ENCODE measurements around the gene GAREM2. TPM values are rescaled to one million over a fixed set of nuclear protein-coding genes. Genes with fewer than 3 reads are reported as not detected.

The GAREM2 gene
- total and polyA plus RNA-seq, 2 donors (not counting 3 experiments of a cell fraction or from before 2014, with no cell fraction given), result 3.1 to 3.7 TPM

- no peak for TF ChIP-seq EZH2 (IDR thresholded peaks at IDR 0.05; ENCODE audit: borderline replicate concordance, low read depth, low read length, severe bottlenecking)
- TF ChIP-seq GATA2 (IDR thresholded peaks at IDR 0.05; ENCODE audit: insufficient read depth, insufficient read length, low read depth, low read length), result no peak
- TF ChIP-seq MYC (IDR thresholded peaks at IDR 0.05; ENCODE audit: low read depth, low read length), result no peak
- no peak for TF ChIP-seq JUN (IDR thresholded peaks at IDR 0.05; ENCODE audit: borderline replicate concordance, insufficient read depth, insufficient read length, low read depth)
- no peak for TF ChIP-seq MAX (IDR thresholded peaks at IDR 0.05; ENCODE audit: insufficient read depth, insufficient read length)
- TF ChIP-seq FOS (IDR thresholded peaks at IDR 0.05; ENCODE audit: borderline replicate concordance, insufficient read depth, low read length), result no peak
- no peak for TF ChIP-seq CTCF (IDR thresholded peaks at IDR 0.05; ENCODE audit: extremely low read depth in 1 of 2, insufficient read depth in 1 of 2, low read depth in 1 of 2, low read length in 2 of 2)
- TF ChIP-seq POLR2AphosphoS5 (IDR thresholded peaks at IDR 0.05; ENCODE audit: insufficient read depth, low read depth, low read length), result no peak
- no peak for TF ChIP-seq POLR2A (IDR thresholded peaks at IDR 0.05; ENCODE audit: low read depth, low read length)
- peak overlapping the region in 1 of 3 experiments; percentile 15 for H3K4me3 ChIP-seq (replicated peaks in 1 of 3; ENCODE audit: insufficient read depth in 1 of 3, low read depth in 1 of 3, low read length in 3 of 3)
- H3K9ac ChIP-seq (replicated peaks; ENCODE audit: extremely low read depth, insufficient read depth, low read length), result no peak overlapping the region
- H3K27me3 ChIP-seq (ENCODE audit: control insufficient read depth in 2 of 2, insufficient read depth in 2 of 2, low read length in 2 of 2), result peaks cover 11 to 17% of the 10 kb centered on the region in 2 experiments
- no peaks in the 10 kb centered on the region for H3K9me3 ChIP-seq (replicated peaks; ENCODE audit: control insufficient read depth, insufficient read depth, low read length)
- no peaks in the 10 kb centered on the region for H4K20me1 ChIP-seq (replicated peaks; ENCODE audit: control insufficient read depth, extremely low read depth, insufficient read depth, low read length)
- dilution Hi-C loops (cut with MboI; ENCODE audit: extremely low pct_ligation_motif_present, low sequenced_read_pairs) (no loop called here), intact Hi-C loops (cut with micrococcal nuclease) (no loop called here)
- no peak overlapping the region for H3K27ac ChIP-seq (ENCODE audit: insufficient read depth, low read depth, low read length)
- ChIA-PET CTCF (interaction anchor here (2.1 to 2.9 kb wide), 2 partner anchors 9 to 12 kb away, joined by 6 to 20 read pairs; no protein-coding TSS in a partner anchor), POLR2A (no interaction called here)
- no peak for FAIRE-seq
- no peaks in the 10 kb centered on the region for H3K36me3 ChIP-seq (ENCODE audit: control insufficient read depth in 2 of 2, extremely low read depth in 1 of 2, insufficient read depth in 2 of 2, low read length in 2 of 2)
- no peaks in the 10 kb centered on the region for H3K4me1 ChIP-seq (ENCODE audit: control insufficient read depth, extremely low read depth, insufficient read depth, low read length)
- no peak for DNase-seq (ENCODE audit: low read depth, low spot score)
- no peak overlapping the region for H2AFZ ChIP-seq (ENCODE audit: low read depth, low read length)
- H3K9me1 ChIP-seq (replicated peaks; ENCODE audit: control insufficient read depth, extremely low read depth, insufficient read depth, low read length), result no peaks in the 10 kb centered on the region
- no TSS peak for BruUV-seq (replicated peaks)
- H3K4me2 ChIP-seq (ENCODE audit: insufficient read depth, low read length), result no peak overlapping the region
- no peaks in the 10 kb centered on the region for H3K79me2 ChIP-seq (ENCODE audit: control insufficient read depth, insufficient read depth, low read length)
Measured at GRCh38 chr2:26172189-26172870, 558 bp upstream of the GAREM2 start.

Measured in endothelial cell of umbilical vein (primary cell).